ENCODE measurements around the gene SIT1. TPM values are rescaled to one million over a fixed set of nuclear protein-coding genes. Genes with fewer than 3 reads are reported as not detected.
"Not testable (repeated sequence)": the region's sequence is repeated elsewhere in the genome, so short reads cannot be mapped to it uniquely, and the experiment has no call there.

The SIT1 gene
- total RNA-seq, 1 experiment from 2014 or later = not detected

DNA sequence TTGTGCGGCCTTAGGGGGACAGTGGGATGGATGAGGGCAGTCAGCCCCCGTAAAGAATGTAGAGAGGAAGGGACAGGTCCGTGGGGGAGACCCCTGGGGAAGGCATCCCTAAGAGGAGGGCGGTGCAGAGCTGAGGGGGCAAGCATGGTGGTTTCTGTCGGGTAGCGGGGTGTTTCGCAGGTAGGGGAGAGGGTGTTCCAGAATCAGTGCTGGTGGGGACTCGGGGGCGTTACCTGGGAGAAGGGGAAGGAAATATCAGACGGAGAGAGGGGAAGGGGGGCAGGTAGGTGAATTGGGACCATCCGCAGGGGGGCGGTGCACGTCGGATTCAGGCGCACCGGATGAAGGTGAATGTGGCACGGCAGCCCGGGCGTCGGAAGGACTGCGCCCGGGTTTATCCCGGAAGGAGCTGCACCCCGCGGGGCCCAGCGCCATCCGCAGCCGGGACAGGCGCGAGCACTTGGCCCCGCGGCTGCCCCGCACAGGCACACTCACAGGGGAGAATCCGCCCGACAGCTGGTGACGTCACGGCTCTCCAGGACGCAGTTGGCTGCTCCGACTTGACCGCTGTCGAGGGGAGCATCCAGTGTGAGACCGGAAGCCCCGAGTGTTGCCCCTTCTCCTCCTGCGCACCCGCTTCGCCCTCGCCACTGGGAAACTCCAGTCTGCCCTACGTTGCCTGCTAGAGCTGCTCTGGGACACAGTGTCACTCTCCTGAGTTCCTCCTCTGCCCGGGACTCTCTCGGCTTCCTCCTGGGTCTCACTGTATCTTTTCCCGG, 33.9 kb downstream of the SIT1 start:
- Histone ChIP-seq H3K36me3 (no peaks in the 10 kb centered on the region), H3K9me3 (replicated peaks) (no peaks in the 10 kb centered on the region), H3K27ac (no peak overlapping the region), H3K4me3 (no peak overlapping the region), H3K4me1 (peaks cover 4% of the 10 kb centered on the region; the same call in 1 of the 2 replicates), H3K27me3 (no peaks in the 10 kb centered on the region)
- no peak for DNase-seq

GRCh38 chr9:35615981-35616680, 34.6 kb downstream of the SIT1 start:
- no peaks in the 10 kb centered on the region for H3K9me3 ChIP-seq (replicated peaks)
- no peaks in the 10 kb centered on the region for H3K27me3 ChIP-seq
- H3K27ac ChIP-seq = no peak overlapping the region
- H3K4me3 ChIP-seq = no peak overlapping the region
- DNase-seq = no peak
- no peaks in the 10 kb centered on the region for H3K36me3 ChIP-seq
- H3K4me1 ChIP-seq = peaks cover 4% of the 10 kb centered on the region; the same call in 1 of the 2 replicates

DNA sequence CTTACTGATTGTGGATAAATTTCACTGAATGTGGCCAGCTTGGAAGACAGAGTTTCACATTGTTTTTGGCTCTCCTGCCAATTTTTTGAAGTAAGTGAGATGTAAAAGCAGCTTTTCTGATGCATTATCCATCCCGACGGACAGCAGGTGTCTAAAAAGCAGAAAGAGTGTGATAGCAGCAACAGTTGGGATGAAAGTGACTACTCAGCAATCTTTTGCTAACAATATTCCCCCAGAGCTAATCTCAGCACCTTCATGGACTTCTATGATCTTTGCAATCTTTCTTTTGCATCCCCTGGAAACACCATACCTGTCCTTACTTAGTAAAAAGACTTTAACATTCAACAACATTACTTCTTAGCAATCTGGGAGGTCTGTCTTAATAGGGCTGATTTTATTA, 37.9 kb downstream of the SIT1 start:
- H3K27me3 ChIP-seq = no peaks in the 10 kb centered on the region
- no peaks in the 10 kb centered on the region for H3K36me3 ChIP-seq
- H3K9me3 ChIP-seq (replicated peaks) = no peaks in the 10 kb centered on the region
- DNase-seq = no peak
- H3K4me3 ChIP-seq = no peak overlapping the region
- H3K27ac ChIP-seq = no peak overlapping the region
- H3K4me1 ChIP-seq = no peaks in the 10 kb centered on the region

GRCh38 chr9:35612066-35612465, 38.7 kb downstream of the SIT1 start:
- DNase-seq; H3K9me3 ChIP-seq (replicated peaks); H3K4me1 ChIP-seq: not testable (repeated sequence)

DNA sequence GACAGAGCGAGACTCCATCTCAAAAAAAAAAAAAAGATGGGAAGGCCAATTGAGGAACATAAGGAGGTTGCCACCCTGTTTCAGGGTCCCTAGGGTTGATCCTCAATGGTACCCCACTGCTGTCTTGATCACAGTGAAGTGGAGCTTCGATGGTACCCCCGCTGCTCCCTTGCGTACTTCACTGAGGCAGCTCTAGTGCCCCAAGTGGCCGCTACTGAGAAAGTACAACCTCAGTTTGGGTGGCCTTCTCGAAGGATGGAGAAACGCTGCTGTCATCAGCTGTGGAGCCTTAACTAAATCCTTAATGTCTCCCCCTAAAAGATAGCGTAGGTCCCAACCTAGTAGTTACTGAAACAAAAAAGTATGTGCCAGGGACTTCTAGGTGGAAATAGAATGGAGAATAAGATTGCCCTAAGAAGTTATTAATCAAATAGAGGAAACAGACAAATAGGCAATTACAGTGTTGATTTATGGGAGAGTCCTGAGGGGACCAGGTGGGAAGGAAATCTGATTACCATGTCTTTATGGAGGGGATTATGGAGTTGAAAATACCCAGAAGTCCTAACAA, 39.4 kb downstream of the SIT1 start:
- Histone ChIP-seq H3K27ac (no peak overlapping the region), H3K9me3 (replicated peaks) (no peaks in the 10 kb centered on the region), H3K27me3 (no peaks in the 10 kb centered on the region), H3K4me1 (0 out of 2 replicates have a peak, but pooled peaks cover 2% of the 10 kb centered on the region), H3K4me3 (no peak overlapping the region), H3K36me3 (no peaks in the 10 kb centered on the region)
- DNase-seq = peak in 1 of 2 experiments; percentile 46

More at GRCh38 chr9:35612066-35612465, 38.7 kb downstream of the SIT1 start:
- not testable (repeated sequence) for H3K27me3 ChIP-seq, H3K36me3 ChIP-seq, H3K4me3 ChIP-seq, H3K27ac ChIP-seq

- H3K4me1 ChIP-seq = 0 out of 2 replicates have a peak, but pooled peaks cover 4% of the 10 kb centered on the region
- no peaks in the 10 kb centered on the region for H3K9me3 ChIP-seq (replicated peaks)
- H3K36me3 ChIP-seq = no peaks in the 10 kb centered on the region
- no peaks in the 10 kb centered on the region for H3K27me3 ChIP-seq
- no peak overlapping the region for H3K4me3 ChIP-seq
- no peak for DNase-seq
- H3K27ac ChIP-seq = no peak overlapping the region
Observed at GRCh38 chr9:35609820-35610163, 40.9 kb downstream of the SIT1 start.

- Histone ChIP-seq H3K4me3 (no peak overlapping the region), H3K4me1 (0 out of 2 replicates have a peak, but pooled peaks cover 4% of the 10 kb centered on the region), H3K9me3 (replicated peaks) (no peaks in the 10 kb centered on the region), H3K27me3 (no peaks in the 10 kb centered on the region), H3K36me3 (no peaks in the 10 kb centered on the region), H3K27ac (peak overlapping the region; percentile 36)
- peak; percentile 35 to 36 for DNase-seq
Observed at GRCh38 chr9:35609001-35609819, 41.5 kb downstream of the SIT1 start.

DNA sequence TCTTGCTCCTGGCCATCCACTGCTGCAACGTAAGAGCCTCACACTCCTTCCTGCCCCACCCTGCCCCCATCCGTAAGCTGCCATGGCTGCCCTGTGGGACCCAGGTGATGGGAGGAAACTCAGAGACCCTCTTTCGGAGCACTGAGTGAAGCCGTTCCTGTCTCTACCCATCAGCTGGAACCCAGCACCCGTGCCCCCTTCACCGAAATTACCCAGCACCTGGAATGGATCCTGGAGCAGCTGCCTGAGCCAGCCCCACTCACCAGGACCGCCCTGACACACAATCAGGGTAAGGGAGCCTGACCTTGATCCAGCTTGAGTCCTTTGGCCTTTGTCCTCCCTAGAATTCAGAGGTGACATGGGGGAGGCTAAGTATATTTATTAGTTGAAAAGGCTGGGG, 42.5 kb downstream of the SIT1 start:
- no peak overlapping the region for H3K4me3 ChIP-seq
- no peaks in the 10 kb centered on the region for H3K27me3 ChIP-seq
- DNase-seq = no peak
- H3K27ac ChIP-seq = no peak overlapping the region
- no peaks in the 10 kb centered on the region for H3K36me3 ChIP-seq
- H3K4me1 ChIP-seq = 0 out of 2 replicates have a peak, but pooled peaks cover 4% of the 10 kb centered on the region
- H3K9me3 ChIP-seq (replicated peaks) = no peaks in the 10 kb centered on the region

DNA sequence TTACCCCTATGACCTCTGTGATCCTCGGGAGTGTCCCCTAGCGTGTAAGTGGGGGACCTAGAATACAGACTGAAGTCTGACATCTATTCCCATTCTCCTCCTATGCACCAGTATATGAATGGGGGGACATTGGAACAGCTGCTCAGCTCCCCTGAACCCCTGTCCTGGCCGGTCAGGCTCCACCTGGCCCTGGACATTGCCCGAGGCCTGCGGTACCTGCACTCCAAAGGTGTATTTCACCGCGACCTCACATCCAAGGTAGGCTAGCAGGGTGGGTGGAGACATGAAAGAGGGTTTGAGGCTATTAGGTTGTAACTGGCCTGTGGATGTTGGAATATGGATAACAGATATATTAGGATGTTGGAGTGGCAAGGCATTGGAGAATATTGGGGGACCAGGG, 44.0 kb downstream of the SIT1 start:
- 0 out of 2 replicates have a peak, but pooled peaks cover 4% of the 10 kb centered on the region for H3K4me1 ChIP-seq
- H3K4me3 ChIP-seq = no peak overlapping the region

GRCh38 chr9:35606138-35606504, 44.6 kb downstream of the SIT1 start:
- Histone ChIP-seq H3K27me3 (no peaks in the 10 kb centered on the region), H3K9me3 (replicated peaks) (no peaks in the 10 kb centered on the region), H3K36me3 (no peaks in the 10 kb centered on the region), H3K4me1 (0 out of 2 replicates have a peak, but pooled peaks cover 4% of the 10 kb centered on the region), H3K27ac (no peak overlapping the region), H3K4me3 (peak overlapping the region; percentile 71)
- DNase-seq = peak; percentile 32 to 54

More for the DNA sequence above, 44.0 kb downstream of the SIT1 start:
- no peaks in the 10 kb centered on the region for H3K27me3 ChIP-seq
- H3K27ac ChIP-seq = no peak overlapping the region
- no peaks in the 10 kb centered on the region for H3K9me3 ChIP-seq (replicated peaks)
- no peak for DNase-seq
- H3K36me3 ChIP-seq = no peaks in the 10 kb centered on the region

GRCh38 chr9:35605351-35606137, 45.2 kb downstream of the SIT1 start:
- peak; percentile 22 to 25 for DNase-seq
- Histone ChIP-seq H3K27ac (no peak overlapping the region), H3K4me1 (0 out of 2 replicates have a peak, but pooled peaks cover 4% of the 10 kb centered on the region), H3K4me3 (peak overlapping the region; percentile 71), H3K27me3 (no peaks in the 10 kb centered on the region), H3K36me3 (no peaks in the 10 kb centered on the region), H3K9me3 (replicated peaks) (no peaks in the 10 kb centered on the region)

- Histone ChIP-seq H3K27ac (no peak within 1 kb of the TSS), H3K4me1 (0 out of 2 replicates have a peak, but pooled peaks cover 4% of the 10 kb centered on the region), H3K4me3 (peak within 1 kb of the TSS; percentile 71), H3K27me3 (no peaks in the 10 kb centered on the region), H3K9me3 (replicated peaks) (no peaks in the 10 kb centered on the region), H3K36me3 (no peaks in the 10 kb centered on the region)
- DNase-seq = peak; percentile 66 to 69
Observed at GRCh38 chr9:35604578-35605350, 46.0 kb downstream of the SIT1 start, which contains the start of gene TESK1. Gene TESK1, plus strand, starts transcription at chr9:35605262. Its CDS starts 358 bp downstream, at chr9:35605620.

GRCh38 chr9:35603986-35604577, 46.6 kb downstream of the SIT1 start:
- H3K9me3 ChIP-seq (replicated peaks) = no peaks in the 10 kb centered on the region
- no peaks in the 10 kb centered on the region for H3K36me3 ChIP-seq
- peak; percentile 99 for DNase-seq
- peak overlapping the region; percentile 71 for H3K4me3 ChIP-seq
- no peaks in the 10 kb centered on the region for H3K27me3 ChIP-seq
- no peak overlapping the region for H3K27ac ChIP-seq
- H3K4me1 ChIP-seq = 0 out of 2 replicates have a peak, but pooled peaks cover 4% of the 10 kb centered on the region

Measured in SJCRH30 (cell line).